Spleen (tissue), 11 donors: ENCODE measurements around the gene RAD51B. TPM values are rescaled to one million over a fixed set of nuclear protein-coding genes. Genes with fewer than 3 reads are reported as not detected.

Experiments used
- DNase-seq: peaks from one replicate; pipeline ENCODE4 v3.0.0-alpha.2; 2020
- H3K27ac ChIP-seq, 8 donors: fragments of 200-600 bp; sonication (generic) in 7 of 8; 1 replicate in 4 of 8; 2 replicates in 4 of 8; pipeline versions ENCODE4 v1.5.0 to v1.8.0; 2016 to 2021; ENCODE audit warnings: inconsistent platforms in 4 of 8, mild to moderate bottlenecking in 4 of 8, moderate library complexity in 1 of 8
- H3K27me3 ChIP-seq, 7 donors: fragments of 200-600 bp; sonication (generic) in 6 of 7; replicated peaks in 1 of 7; 1 replicate in 4 of 7; 2 replicates in 3 of 7; pipeline versions ENCODE4 v1.5.0 to v1.8.0; 2016 to 2021; ENCODE audit warnings: inconsistent platforms in 3 of 7, mild to moderate bottlenecking in 1 of 7
- H3K36me3 ChIP-seq, 6 donors: fragments of 200-600 bp; sonication (generic) in 5 of 6; 1 replicate in 4 of 6; 2 replicates in 2 of 6; pipeline versions ENCODE4 v1.5.0 to v1.8.0; 2016 to 2021; ENCODE audit warnings: inconsistent platforms in 2 of 6
- H3K4me1 ChIP-seq, 6 donors: fragments of 200-600 bp; sonication (generic) in 5 of 6; 1 replicate in 3 of 6; 2 replicates in 3 of 6; pipeline versions ENCODE4 v1.5.0 to v1.8.0; 2016 to 2021; ENCODE audit warnings: inconsistent platforms in 3 of 6
- H3K4me3 ChIP-seq, 8 donors: fragments of 200-600 bp; sonication (generic) in 7 of 8; 1 replicate in 4 of 8; 2 replicates in 4 of 8; pipeline versions ENCODE4 v1.5.0 to v1.8.0; 2016 to 2021; ENCODE audit warnings: inconsistent platforms in 4 of 8, mild to moderate bottlenecking in 4 of 8, moderate library complexity in 2 of 8
- H3K9me3 ChIP-seq, 8 donors: fragments of 200-600 bp; sonication (generic) in 7 of 8; 1 replicate in 4 of 8; 2 replicates in 4 of 8; pipeline versions ENCODE4 v1.5.0 to v1.8.0; 2016 to 2021; ENCODE audit warnings: inconsistent platforms in 4 of 8
- CTCF ChIP-seq, 11 experiments: fragments of 200-600 bp in 7 of 11; fragments of 450-650 bp in 4 of 11; sonication (generic) in 4 of 11; IDR thresholded peaks in 8 of 11; conservative IDR thresholded peaks in 3 of 11; 1 replicate in 7 of 11; 2 replicates in 4 of 11; pipeline versions ENCODE4 v1.4.0 to v1.8.0; 2016 to 2021; ENCODE audit warnings: antibody characterized with exemption in 11 of 11, inconsistent platforms in 4 of 11, mild to moderate bottlenecking in 1 of 11
- POLR2A ChIP-seq, 3 donors: fragments of 450-650 bp; IDR thresholded peaks; one replicate each; pipeline ENCODE4 v1.5.1; 2017; ENCODE audit warnings: antibody characterized with exemption in 3 of 3, mild to moderate bottlenecking in 1 of 3
- POLR2AphosphoS5 ChIP-seq, 3 donors: sonication (generic); formaldehyde crosslinking; IDR thresholded peaks; one replicate each; pipeline ENCODE4 v1.5.1; 2017; ENCODE audit warnings: antibody characterized with exemption in 3 of 3
- WGBS, 5 donors: extraction: QIAGEN DNeasy Blood & Tissue Kit in 3 of 5; methylation state at CpG; one replicate each; pipeline versions ENCODE4 v1.1.5 to v1.1.7; 2013 to 2018; 5-methylcytosine and 5-hydroxymethylcytosine counted together
- intact Hi-C: fragments of 100-400 bp; cut with DNase I; formaldehyde crosslinking; loops from one replicate; pipeline ENCODE4 v1.15.0; 2023; ENCODE audit warnings: low total_unique reads
- polyA plus RNA-seq, 3 donors: library from polyadenylated mRNA; stranded (reverse); fragments of 200-250 nt; gene quantifications; one replicate each; pipeline ENCODE4 v1.2.1, GENCODE V29; 2013
- total RNA-seq, 7 donors: library from RNA; depleted of rRNA in 3 of 7; stranded (reverse); fragments of >200 nt in 3 of 7; fragmentation: NEBNext Ultra II Directional in 4 of 7; extraction: Animal tissue kit (Norgen Biotek cat#: 25700) in 4 of 7; gene quantifications; one replicate each; pipeline versions ENCODE4 v1.1.0 to v1.2.1, GENCODE V29; 2016 to 2021
- donor health status: healthy with polysubstance abuse.
- donor health status: DM: no; HTN: no; CAD: no; lungs with moderate emphysema.
- donor health status: DM: no; HTN: no; CAD: no.
- donor health status: Bipolar disorder and iron deficiency.
- donor health status: healthy.
- donor health status: DM: no; HTN: no; CAD: no.
- donor health status: DM: yes; HTN: yes; CAD: no.

Gene RAD51B
- total and polyA plus RNA-seq, 10 donors: 4.2 to 43.7 (median 29.8) TPM

GRCh38 chr14:68487805-68488590 is 668.4 kb downstream of the RAD51B start:
- Histone ChIP-seq H3K9me3 (no peaks in the 10 kb centered on the region), H3K27ac (no peak overlapping the region), H3K27me3 (no peaks in the 10 kb centered on the region), H3K36me3 (no peaks in the 10 kb centered on the region), H3K4me3 (no peak overlapping the region), H3K4me1 (peaks cover 3 to 44% (median 8%) of the 10 kb centered on the region in 6 donors)
- intact Hi-C loops: no loop called here
- 78 to 88% (median 84%) methylated on average over 3 of the region's 3 CpGs for WGBS, 5 donors
- no peak for DNase-seq
- no peak for TF ChIP-seq POLR2AphosphoS5 (IDR thresholded peaks at IDR 0.05)
- TF ChIP-seq POLR2A (IDR thresholded peaks at IDR 0.05): no peak
- TF ChIP-seq CTCF (IDR thresholded peaks at IDR 0.05 in 8 of 11, conservative IDR thresholded peaks at IDR 0.05 in 3 of 11): no peak

GRCh38 chr14:68491793-68492192 is 672.2 kb downstream of the RAD51B start:
- Histone ChIP-seq H3K9me3 (no peaks in the 10 kb centered on the region), H3K36me3 (no peaks in the 10 kb centered on the region), H3K27me3 (no peaks in the 10 kb centered on the region), H3K4me3 (no peak overlapping the region), H3K27ac (no peak overlapping the region), H3K4me1 (peaks cover 9 to 42% (median 16%) of the 10 kb centered on the region in 6 donors)
- TF ChIP-seq POLR2AphosphoS5 (IDR thresholded peaks at IDR 0.05) (no peak), CTCF (IDR thresholded peaks at IDR 0.05 in 8 of 11, conservative IDR thresholded peaks at IDR 0.05 in 3 of 11) (no peak), POLR2A (IDR thresholded peaks at IDR 0.05) (no peak)
- 84 to 95% (median 92%) methylated on average over 6 of the region's 6 CpGs for WGBS, 5 donors
- intact Hi-C loops: no loop called here
- no peak for DNase-seq

GRCh38 chr14:68492381-68493151 is 673.0 kb downstream of the RAD51B start:
- no peak overlapping the region for H3K4me3 ChIP-seq
- H3K36me3 ChIP-seq: no peaks in the 10 kb centered on the region
- no peaks in the 10 kb centered on the region for H3K27me3 ChIP-seq
- no peak for TF ChIP-seq CTCF (IDR thresholded peaks at IDR 0.05 in 8 of 11, conservative IDR thresholded peaks at IDR 0.05 in 3 of 11)
- TF ChIP-seq POLR2AphosphoS5 (IDR thresholded peaks at IDR 0.05): no peak
- no peak for TF ChIP-seq POLR2A (IDR thresholded peaks at IDR 0.05)
- H3K27ac ChIP-seq: no peak overlapping the region
- peaks cover 9 to 40% (median 16%) of the 10 kb centered on the region in 6 donors for H3K4me1 ChIP-seq
- H3K9me3 ChIP-seq: no peaks in the 10 kb centered on the region
- whole genome bisulfite sequencing, 5 donors: 93 to 97% (median 95%) methylated on average over 5 of the region's 5 CpGs
- intact Hi-C loops: no loop called here
- no peak for DNase-seq
